Subcutaneous adipose tissue (tissue), 4 donors: Measurements from ENCODE around the gene GIGYF2. TPM values are rescaled to one million over a fixed set of nuclear protein-coding genes. Genes with fewer than 3 reads are reported as not detected.

Experiments used
- total RNA-seq, 4 donors: library from RNA; depleted of rRNA; stranded (reverse); fragments of >200 nt; gene quantifications; one replicate each; pipeline ENCODE4 v1.1.0, GENCODE V29; 2016
- TF ChIP-seq, protein P1 (sequence below): fragments of 450-650 bp; IDR thresholded peaks from one replicate; pipeline ENCODE4 v1.5.1; 2016; ENCODE audit warnings: low read depth, mild to moderate bottlenecking, control low read depth, antibody characterized with exemption, moderate library complexity

Gene GIGYF2
- 10 to 100 TPM; 73.8 to 90.4 (median 82.6) TPM for total RNA-seq

- TF ChIP-seq, protein P1, sequence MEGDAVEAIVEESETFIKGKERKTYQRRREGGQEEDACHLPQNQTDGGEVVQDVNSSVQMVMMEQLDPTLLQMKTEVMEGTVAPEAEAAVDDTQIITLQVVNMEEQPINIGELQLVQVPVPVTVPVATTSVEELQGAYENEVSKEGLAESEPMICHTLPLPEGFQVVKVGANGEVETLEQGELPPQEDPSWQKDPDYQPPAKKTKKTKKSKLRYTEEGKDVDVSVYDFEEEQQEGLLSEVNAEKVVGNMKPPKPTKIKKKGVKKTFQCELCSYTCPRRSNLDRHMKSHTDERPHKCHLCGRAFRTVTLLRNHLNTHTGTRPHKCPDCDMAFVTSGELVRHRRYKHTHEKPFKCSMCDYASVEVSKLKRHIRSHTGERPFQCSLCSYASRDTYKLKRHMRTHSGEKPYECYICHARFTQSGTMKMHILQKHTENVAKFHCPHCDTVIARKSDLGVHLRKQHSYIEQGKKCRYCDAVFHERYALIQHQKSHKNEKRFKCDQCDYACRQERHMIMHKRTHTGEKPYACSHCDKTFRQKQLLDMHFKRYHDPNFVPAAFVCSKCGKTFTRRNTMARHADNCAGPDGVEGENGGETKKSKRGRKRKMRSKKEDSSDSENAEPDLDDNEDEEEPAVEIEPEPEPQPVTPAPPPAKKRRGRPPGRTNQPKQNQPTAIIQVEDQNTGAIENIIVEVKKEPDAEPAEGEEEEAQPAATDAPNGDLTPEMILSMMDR: no peak
Observed at GRCh38 chr2:232697059-232697806, at the start of gene GIGYF2. Gene GIGYF2 (plus strand): TSS chr2:232697331. CDS start chr2:232735198, 37,867 bp downstream.

DNA sequence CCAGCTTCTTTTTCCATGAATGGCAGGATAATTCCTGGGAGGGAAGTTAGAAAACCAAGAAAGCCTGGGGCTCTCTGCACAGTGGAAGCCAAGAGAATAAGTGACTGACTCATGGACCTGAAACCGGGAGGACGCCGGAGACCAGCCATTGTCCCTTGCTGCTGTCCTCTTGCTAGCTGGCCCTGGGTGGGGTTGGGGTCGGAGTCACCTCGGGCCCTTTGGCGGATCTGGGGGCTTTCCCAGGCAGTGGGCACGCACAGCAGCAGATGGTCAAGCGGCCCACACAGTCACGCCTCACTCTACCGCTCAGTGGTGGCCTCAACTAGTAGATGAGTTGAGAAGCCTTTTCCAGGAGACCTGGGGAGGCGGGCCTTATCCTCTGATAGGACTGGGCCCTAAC lies 48.1 kb upstream of the GIGYF2 start:
- TF ChIP-seq, protein P1: no peak

GRCh38 chr2:232652505-232652851 lies 44.7 kb upstream of the GIGYF2 start:
- TF ChIP-seq, protein P1: no peak

DNA sequence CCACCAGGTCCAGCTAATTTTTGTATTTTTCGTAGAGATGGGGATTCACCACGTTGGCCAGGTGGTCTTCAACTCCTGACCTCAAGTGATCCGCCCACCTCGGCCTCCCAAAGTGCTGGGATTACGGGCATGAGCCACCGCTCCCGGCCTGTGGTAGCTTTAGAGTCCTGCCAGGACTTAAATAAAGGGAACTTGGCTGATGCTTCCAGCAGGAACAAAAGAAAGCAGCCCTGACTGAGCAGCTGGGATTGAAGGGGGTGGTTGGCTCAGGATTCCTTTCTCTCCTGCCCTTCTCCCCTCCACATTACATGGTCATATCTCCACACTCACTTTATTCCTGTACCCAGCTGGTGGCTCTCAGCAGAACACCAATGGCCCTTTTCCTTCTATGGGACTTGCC lies 43.7 kb upstream of the GIGYF2 start:
- TF ChIP-seq, protein P1: no peak

DNA sequence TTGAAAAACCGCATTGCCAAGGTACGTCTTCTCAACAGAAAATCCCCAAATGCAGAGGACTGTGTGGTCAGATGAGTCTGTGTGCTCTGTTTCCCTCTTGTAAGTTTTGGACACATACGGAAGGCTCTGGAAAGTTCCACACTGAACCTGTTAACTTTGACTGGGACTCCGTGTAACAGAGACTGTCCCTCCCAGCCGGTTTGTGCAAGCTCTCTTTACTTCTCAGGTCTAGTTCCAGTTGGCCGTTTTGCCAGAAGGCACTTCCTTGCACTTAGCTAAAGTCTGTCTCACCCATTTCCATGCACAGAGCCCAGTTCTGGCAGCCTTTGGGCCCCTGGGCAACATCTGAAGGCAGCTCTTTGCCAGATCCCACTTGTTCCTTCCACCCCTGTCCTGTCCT lies 41.7 kb upstream of the GIGYF2 start:
- TF ChIP-seq, protein P1: no peak

DNA sequence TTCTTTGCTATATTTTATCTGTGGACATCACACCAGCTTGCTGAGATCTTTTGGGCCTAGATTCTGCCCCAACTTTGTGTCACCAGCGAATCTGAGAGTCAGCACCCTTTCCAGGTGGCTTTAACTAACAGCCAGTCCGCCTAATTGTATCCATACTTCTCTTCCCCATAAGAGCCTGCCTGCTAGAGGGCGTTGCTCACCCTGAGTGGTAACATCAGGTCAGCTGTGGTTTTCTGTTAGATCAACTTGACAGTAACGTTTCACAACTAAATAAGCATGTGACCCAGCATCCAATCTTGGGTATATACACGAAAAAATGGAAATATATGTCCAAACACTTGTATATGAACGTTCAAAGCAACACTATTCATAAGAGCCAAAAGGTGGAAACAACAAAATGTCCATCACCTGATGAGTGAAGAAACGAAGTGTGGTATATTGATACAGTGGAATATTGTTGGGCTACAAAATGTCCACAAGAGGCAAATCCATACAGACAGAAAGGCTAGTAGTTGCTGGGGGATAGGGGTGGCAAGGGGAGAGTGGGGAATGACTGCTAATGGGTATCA lies 38.8 kb upstream of the GIGYF2 start:
- TF ChIP-seq, protein P1: no peak

DNA sequence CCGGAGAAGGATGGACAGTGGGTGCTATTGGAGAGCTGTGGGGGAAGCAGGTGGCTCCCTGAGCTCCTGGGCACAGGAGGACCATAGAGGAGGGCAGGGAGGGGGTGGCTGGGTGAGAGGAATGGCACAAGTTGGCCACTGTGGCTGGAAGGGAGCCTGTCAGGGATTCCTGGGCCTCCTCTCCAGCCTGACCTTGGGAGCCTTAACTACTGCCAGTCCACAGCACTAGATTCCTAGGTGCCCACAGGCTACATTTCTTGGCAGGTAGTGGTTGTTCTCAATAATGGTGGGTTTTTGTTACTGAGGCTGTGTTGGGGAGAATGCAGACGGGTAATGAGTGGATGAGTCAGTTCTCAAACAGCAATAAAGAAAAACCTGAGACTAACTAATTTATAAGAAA lies 37.8 kb upstream of the GIGYF2 start:
- TF ChIP-seq, protein P1: no peak
